Immature natural killer cell (primary cell): ENCODE measurements around the gene RBBP4. TPM values are rescaled to one million over a fixed set of nuclear protein-coding genes. Genes with fewer than 3 reads are reported as not detected.

Experiments
- DNase-seq, 3 donors: peaks; one replicate each; pipeline ENCODE4 v3.0.0; 2022; ENCODE audit warnings: mixed read lengths in 1 of 3
- H3K27ac Mint-ChIP-seq, 6 donors: one replicate each; pipeline ENCODE4 v1.8.0; 2020; ENCODE audit warnings: mixed read lengths in 6 of 6, mild to moderate bottlenecking in 5 of 6, inconsistent platforms in 4 of 6, moderate library complexity in 3 of 6
- H3K27me3 Mint-ChIP-seq, 3 donors: one replicate each; pipeline ENCODE4 v1.8.0; 2020 to 2021; ENCODE audit warnings: low read depth in 3 of 3, mild to moderate bottlenecking in 3 of 3, mixed read lengths in 3 of 3, moderate library complexity in 3 of 3, inconsistent platforms in 1 of 3
- H3K36me3 Mint-ChIP-seq, 3 donors: one replicate each; pipeline ENCODE4 v1.8.0; 2020; ENCODE audit warnings: mixed read lengths in 3 of 3, inconsistent platforms in 2 of 3, mild to moderate bottlenecking in 2 of 3
- H3K4me1 Mint-ChIP-seq, 2 donors: one replicate each; pipeline ENCODE4 v1.8.0; 2020; ENCODE audit warnings: inconsistent platforms in 2 of 2, mild to moderate bottlenecking in 2 of 2, mixed read lengths in 2 of 2, moderate library complexity in 1 of 2
- H3K4me3 Mint-ChIP-seq, 5 donors: one replicate each; pipeline ENCODE4 v1.8.0; 2020; ENCODE audit warnings: mild to moderate bottlenecking in 5 of 5, mixed read lengths in 5 of 5, inconsistent platforms in 3 of 5, moderate library complexity in 3 of 5
- H3K9me3 Mint-ChIP-seq, 6 donors: one replicate each; pipeline ENCODE4 v1.8.0; 2020; ENCODE audit warnings: mild to moderate bottlenecking in 6 of 6, mixed read lengths in 6 of 6, inconsistent platforms in 4 of 6, moderate library complexity in 3 of 6
- polyA plus RNA-seq, 3 donors: library from polyadenylated mRNA; unstranded; fragments of 300-500 nt; fragmentation: Illumina TruSeq; gene quantifications; one replicate each; pipeline ENCODE4 v1.2.3, GENCODE V29; 2021

Gene RBBP4
- 100 to 1,000 TPM; 314 to 568 (median 325) TPM for polyA plus RNA-seq

DNA sequence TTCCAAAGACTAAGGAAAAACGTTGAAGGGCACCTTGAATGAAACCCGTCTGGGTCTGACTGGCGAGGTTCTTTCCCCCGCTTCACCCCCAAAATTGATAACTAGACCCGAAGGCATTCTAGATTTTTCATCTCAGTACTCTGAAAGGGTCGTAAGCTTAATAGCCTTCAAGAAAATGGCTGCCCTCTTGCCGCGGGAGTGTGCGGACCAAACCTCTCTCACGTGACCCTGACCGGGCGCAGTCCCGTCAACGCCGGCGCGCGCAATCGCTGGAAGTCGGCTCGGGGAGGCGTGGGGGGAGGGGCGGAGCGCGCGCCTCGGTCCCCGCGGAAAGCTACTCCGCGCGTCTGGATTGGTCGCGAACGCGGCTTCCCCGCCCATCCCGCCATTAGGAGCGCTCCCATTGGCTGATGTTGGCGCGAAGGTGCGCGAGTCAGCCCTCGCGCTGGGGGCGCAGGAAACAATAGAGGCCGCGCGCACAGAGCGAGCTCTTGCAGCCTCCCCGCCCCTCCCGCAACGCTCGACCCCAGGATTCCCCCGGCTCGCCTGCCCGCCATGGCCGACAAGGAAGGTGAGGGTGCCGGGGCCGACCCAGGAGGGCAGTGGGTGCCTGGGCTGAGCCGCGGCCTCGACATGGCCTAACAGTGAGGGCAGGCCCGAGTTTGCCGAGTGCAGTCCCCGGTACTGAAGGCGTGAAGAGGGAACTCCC, at the start of gene RBBP4:
TSS of gene RBBP4 (plus strand) at position 457 of the 709 bp plus-strand sequence. CDS start at position 556, 99 bp downstream.
- peaks cover 62 to 69% of the 10 kb centered on the region in 2 donors for H3K4me1 Mint-ChIP-seq
- peak within 1 kb of the TSS; percentile 94 to 100 (median 95) for H3K4me3 Mint-ChIP-seq
- no peaks in the 10 kb centered on the region for H3K9me3 Mint-ChIP-seq
- H3K27ac Mint-ChIP-seq: peak within 1 kb of the TSS; percentile 98 to 100 (median 100)
- peaks cover 9 to 20% (median 14%) of the 10 kb centered on the region in 3 donors for H3K27me3 Mint-ChIP-seq
- peaks cover 9 to 12% (median 9%) of the 10 kb centered on the region in 3 donors for H3K36me3 Mint-ChIP-seq
- peak; percentile 99 for DNase-seq

DNA sequence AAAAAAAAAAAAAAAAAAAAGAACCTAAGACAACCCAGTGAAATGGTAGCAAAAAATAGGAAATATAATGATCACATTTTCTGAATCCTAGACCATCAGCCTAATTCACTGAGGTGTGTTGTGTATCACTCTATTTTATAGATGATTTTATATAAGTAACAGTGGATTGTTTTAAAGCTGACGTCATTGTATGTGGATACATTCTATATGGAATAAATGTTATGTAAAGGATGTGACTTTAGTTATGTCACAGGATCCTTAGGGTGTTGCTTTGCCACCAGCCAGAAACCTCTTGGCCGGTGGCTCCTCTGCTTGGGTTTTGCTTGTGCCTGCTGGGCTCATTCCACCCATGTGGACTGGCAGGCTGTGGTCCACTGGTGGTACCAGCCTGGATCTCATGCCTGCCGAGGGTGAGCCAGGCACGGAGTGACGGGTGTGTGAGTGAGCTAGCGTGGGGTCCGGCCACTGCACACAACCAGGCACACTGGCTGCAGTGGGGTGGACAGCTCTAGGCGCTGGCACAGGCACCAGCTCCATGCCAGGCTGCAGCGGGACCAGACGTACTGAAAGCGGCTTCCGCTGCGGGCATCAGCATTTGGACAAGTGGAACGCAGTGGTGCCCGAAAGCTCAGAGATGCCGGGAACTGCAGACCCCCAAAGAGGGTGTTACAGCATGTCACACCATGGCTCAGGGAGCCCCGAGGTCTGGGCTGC, 45.1 kb upstream of the RBBP4 start:
- H3K36me3 Mint-ChIP-seq: no peaks in the 10 kb centered on the region
- no peak overlapping the region for H3K4me3 Mint-ChIP-seq
- no peaks in the 10 kb centered on the region for H3K9me3 Mint-ChIP-seq
- no peaks in the 10 kb centered on the region for H3K4me1 Mint-ChIP-seq
- H3K27me3 Mint-ChIP-seq: no peaks in the 10 kb centered on the region
- DNase-seq: no peak
- H3K27ac Mint-ChIP-seq: no peak overlapping the region

DNA sequence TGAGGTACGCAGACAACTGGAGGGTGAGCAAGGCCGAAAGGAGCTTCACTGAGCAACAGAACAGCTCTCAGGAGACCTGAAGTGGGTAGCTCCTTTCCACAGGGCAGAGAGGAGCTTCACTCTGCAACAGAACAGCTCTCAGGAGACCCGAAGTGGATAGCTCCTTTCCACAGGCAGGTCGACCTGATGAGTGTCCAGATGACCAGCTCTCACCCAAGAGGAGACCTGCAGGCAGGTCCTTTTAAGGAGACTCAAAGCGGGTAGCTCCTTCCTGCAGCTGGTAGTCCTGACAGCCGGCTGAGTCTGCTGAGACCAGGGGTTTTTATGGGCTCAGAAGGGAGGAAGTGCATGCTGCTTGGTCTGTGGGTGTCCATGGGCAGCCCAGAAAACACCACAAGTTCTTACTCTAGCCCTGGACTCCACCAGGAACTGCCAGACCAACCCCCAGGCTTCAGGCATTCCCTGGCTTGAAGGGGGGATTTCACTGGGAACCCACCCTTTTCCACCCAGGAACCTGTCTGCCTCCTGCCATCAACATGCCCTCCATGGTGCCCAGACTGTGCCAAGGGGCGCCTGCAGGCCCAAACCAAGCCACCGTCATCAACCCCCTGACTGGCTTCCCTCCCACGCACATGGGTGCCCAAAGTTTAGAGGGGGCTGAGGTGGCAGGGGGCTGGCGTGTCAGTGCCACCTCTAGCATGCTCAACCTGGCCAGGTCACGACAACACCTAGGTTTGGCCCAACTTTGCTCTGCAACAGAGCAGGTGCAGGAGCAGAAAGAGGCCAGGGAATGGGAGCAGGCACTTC, 44.2 kb upstream of the RBBP4 start:
- Mint-ChIP-seq H3K4me3 (no peak overlapping the region), H3K36me3 (no peaks in the 10 kb centered on the region), H3K27ac (no peak overlapping the region), H3K9me3 (no peaks in the 10 kb centered on the region), H3K4me1 (no peaks in the 10 kb centered on the region), H3K27me3 (no peaks in the 10 kb centered on the region)
- no peak for DNase-seq

DNA sequence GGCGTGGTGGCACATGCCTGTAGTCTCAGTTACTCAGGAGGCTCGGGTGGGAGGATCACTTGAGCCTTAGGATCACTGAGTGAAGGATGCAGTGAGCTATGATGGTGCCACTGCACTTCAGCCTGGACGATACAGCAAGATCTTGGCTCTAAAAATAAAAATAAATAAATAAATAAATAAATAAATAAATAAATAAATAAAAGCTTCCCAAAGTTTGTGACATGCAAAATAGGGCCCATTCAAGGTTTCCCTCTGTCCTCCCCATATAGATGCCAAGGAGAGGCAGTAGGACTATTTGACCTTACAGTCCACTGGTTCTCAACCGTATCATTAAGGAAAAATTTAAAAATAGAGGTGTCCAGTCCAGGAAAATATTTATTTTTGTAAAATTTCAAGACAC, 41.8 kb upstream of the RBBP4 start:
- Mint-ChIP-seq H3K27ac (no peak overlapping the region), H3K4me1 (peaks cover 6 to 12% of the 10 kb centered on the region in 2 donors), H3K36me3 (no peaks in the 10 kb centered on the region), H3K27me3 (no peaks in the 10 kb centered on the region), H3K9me3 (no peaks in the 10 kb centered on the region), H3K4me3 (no peak overlapping the region)
- no peak for DNase-seq

DNA sequence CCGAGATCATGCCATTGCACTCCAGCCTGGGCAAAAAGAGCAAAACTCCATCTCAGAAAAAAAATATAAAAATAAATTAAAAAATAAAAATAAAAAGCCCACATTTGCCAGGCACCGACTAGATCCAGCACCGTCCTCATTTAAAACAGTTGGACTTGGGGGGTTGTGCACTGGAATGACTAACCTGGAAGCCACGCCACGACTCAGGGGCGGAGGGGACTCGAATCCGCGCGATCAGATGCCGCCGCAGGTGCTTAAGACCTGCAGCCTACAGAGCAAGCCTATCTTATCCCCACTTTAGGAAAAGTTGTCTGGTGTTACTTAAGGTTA, 39.2 kb upstream of the RBBP4 start:
- Mint-ChIP-seq H3K9me3 (no peaks in the 10 kb centered on the region), H3K27me3 (no peaks in the 10 kb centered on the region), H3K4me3 (peak overlapping the region; percentile 79 to 91 (median 86)), H3K36me3 (no peaks in the 10 kb centered on the region), H3K4me1 (peaks cover 6 to 12% of the 10 kb centered on the region in 2 donors), H3K27ac (no peak overlapping the region)
- no peak for DNase-seq

DNA sequence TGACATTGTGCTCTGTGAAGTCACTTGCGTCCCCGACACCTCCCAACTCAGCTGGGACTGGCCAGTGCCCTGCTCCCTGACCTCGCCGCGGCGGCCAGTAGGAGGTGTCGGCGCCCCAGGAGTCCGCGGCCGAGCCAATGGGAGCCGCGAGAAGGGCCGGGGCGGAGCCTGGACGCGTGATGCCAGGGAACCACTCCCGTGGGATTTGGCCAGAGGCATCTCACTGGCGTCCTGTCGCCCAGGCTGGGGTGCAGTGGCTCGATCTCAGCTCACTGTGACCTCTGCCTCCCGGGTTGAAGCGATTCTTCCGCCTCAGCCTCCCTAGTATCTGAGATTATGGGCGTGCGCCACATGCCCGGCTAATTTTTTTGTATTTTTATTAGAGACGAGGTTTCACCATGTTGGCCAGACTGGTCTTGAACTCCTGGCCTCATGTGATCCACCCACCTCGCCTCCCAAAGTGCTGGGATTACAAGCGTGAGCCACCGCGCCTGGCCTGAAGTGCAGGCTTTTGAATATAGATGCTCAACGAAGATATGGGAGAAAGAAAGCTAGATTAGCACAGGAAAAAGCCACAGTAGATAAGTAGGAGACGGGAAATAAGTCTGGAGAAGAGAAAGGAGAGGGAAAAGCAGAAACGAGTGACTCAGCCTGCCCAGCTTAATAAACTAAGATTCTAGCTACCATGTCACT, 38.7 kb upstream of the RBBP4 start:
- peak overlapping the region in 4 of 6 donors; percentile 35 to 84 (median 78) for H3K27ac Mint-ChIP-seq
- H3K4me1 Mint-ChIP-seq: peaks cover 6 to 12% of the 10 kb centered on the region in 2 donors
- peak; percentile 63 to 67 (median 66) for DNase-seq
- H3K27me3 Mint-ChIP-seq: no peaks in the 10 kb centered on the region
- peak overlapping the region; percentile 79 to 91 (median 86) for H3K4me3 Mint-ChIP-seq
- no peaks in the 10 kb centered on the region for H3K36me3 Mint-ChIP-seq
- H3K9me3 Mint-ChIP-seq: no peaks in the 10 kb centered on the region

DNA sequence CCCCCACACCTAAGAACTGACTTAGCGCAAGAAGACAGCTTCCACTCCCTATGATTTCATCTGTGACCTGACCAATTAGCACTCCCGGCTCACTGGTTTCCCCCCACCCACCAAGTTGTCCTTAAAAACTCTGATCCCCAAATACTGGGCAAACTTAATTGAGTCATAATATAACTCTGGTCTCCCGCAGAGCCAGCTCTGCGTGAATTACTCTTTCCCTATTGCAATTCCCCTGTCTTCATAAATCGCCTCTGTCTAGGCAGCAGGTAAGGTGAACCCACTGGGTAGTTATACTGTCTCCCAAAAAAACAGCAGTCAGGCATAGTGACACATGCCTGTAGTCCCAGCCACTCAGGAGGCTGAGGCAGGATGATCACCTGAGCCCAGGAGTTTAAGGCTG, 37.5 kb upstream of the RBBP4 start:
- no peak overlapping the region for H3K27ac Mint-ChIP-seq
- peak overlapping the region in 4 of 5 donors; percentile 28 to 55 (median 50) for H3K4me3 Mint-ChIP-seq

DNA sequence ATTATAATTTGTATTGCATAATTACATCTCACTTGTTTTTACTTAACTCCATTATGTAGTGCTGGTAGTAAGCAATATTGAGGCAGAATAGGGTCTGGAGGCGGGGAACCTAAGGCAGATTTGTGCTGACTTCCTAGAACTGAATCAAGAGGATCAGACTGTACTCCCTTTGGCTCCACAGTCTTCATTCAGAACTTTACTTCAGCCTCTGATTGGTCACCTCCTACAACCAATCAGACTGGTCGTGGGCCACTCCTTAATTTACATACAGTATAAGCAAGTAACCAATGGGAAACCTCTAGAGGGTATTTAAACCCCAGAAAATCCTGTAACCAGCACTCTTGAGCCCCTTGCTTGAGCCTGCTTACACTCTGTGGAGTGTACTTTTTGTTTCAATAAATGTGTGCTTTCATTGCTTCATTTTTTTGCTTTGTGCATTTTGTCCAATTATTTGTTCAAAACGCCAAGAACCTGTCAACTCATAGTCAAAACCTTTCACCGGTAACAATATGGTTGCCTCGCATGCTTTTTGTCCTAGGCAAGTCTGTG, 32.3 kb upstream of the RBBP4 start:
- no peak overlapping the region for H3K27ac Mint-ChIP-seq
- no peaks in the 10 kb centered on the region for H3K27me3 Mint-ChIP-seq
- no peaks in the 10 kb centered on the region for H3K9me3 Mint-ChIP-seq
- H3K4me1 Mint-ChIP-seq: peaks cover 17 to 21% of the 10 kb centered on the region in 2 donors
- no peak for DNase-seq
- H3K4me3 Mint-ChIP-seq: no peak overlapping the region
- peaks cover 0 to 10% (median 3%) of the 10 kb centered on the region in 3 donors for H3K36me3 Mint-ChIP-seq

More for the DNA sequence above, 37.5 kb upstream of the RBBP4 start:
- H3K36me3 Mint-ChIP-seq: no peaks in the 10 kb centered on the region
- H3K27me3 Mint-ChIP-seq: no peaks in the 10 kb centered on the region
- peaks cover 6 to 12% of the 10 kb centered on the region in 2 donors for H3K4me1 Mint-ChIP-seq
- DNase-seq: no peak
- H3K9me3 Mint-ChIP-seq: no peaks in the 10 kb centered on the region

DNA sequence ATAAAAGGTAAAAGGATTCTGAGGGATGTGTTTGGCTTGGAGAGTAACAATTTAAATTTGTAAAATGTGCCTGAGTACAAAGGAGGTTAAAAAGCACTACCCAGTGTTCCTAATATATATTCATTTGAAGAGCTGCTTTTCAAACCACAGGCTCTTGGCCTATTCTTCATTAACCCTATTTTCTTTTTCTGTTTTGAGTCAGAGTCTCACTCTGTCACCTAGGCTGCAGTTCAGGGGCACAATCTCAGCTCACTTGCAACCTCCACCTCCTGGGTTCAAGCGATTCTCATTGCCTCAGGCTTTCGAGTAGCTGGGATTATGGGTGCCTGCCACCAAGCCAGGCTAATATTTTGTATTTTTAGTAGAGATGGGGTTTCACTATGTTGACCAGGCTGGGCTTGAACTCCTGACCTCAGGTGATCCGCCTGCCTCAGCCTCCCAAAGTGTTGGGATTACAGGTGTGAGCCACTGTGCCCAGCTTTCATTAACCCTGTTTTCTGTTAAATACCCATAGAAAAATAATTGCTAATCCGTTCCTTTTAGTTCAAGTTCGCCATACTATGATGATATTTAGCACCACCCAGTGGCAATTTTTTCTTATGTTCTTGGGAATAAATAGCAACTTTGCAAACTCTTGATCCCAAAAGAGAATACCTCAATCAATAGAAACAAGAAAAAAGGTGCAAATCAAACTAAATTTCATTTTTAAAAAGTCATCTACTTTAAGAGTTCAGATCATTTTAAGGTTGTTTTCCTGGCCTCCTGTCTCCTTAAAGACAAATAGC, 31.1 kb upstream of the RBBP4 start:
- no peaks in the 10 kb centered on the region for H3K9me3 Mint-ChIP-seq

DNA sequence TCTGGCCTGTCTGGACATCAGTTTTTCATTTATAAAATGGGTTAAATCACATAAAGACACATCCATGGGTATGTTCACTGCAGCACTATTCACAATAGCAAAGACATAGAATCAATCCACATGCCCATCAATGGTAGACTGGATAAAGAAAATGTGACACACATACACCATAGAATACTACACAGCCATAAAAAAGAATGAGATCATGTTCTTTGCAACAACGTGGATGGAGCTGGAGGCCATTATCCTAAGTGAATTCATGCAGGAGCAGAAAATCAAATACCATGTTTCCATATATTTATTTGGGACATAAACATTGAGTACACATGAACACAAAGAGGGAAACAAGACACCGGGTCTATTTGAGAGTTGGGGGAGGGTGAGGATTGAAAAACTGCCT, 28.8 kb upstream of the RBBP4 start:
- Mint-ChIP-seq H3K27me3 (no peaks in the 10 kb centered on the region), H3K27ac (peak overlapping the region in 3 of 6 donors; percentile 12 to 88 (median 13)), H3K36me3 (peaks cover 4 to 13% (median 8%) of the 10 kb centered on the region in 3 donors), H3K9me3 (no peaks in the 10 kb centered on the region), H3K4me1 (peaks cover 32 to 35% of the 10 kb centered on the region in 2 donors), H3K4me3 (no peak overlapping the region)
- DNase-seq: no peak

More for the DNA sequence above, 31.1 kb upstream of the RBBP4 start:
- peak overlapping the region in 1 of 6 donors; percentile 29 for H3K27ac Mint-ChIP-seq
- H3K36me3 Mint-ChIP-seq: peaks cover 4 to 13% (median 8%) of the 10 kb centered on the region in 3 donors
- H3K4me1 Mint-ChIP-seq: peaks cover 23 to 29% of the 10 kb centered on the region in 2 donors
- no peak for DNase-seq
- no peak overlapping the region for H3K4me3 Mint-ChIP-seq
- no peaks in the 10 kb centered on the region for H3K27me3 Mint-ChIP-seq

DNA sequence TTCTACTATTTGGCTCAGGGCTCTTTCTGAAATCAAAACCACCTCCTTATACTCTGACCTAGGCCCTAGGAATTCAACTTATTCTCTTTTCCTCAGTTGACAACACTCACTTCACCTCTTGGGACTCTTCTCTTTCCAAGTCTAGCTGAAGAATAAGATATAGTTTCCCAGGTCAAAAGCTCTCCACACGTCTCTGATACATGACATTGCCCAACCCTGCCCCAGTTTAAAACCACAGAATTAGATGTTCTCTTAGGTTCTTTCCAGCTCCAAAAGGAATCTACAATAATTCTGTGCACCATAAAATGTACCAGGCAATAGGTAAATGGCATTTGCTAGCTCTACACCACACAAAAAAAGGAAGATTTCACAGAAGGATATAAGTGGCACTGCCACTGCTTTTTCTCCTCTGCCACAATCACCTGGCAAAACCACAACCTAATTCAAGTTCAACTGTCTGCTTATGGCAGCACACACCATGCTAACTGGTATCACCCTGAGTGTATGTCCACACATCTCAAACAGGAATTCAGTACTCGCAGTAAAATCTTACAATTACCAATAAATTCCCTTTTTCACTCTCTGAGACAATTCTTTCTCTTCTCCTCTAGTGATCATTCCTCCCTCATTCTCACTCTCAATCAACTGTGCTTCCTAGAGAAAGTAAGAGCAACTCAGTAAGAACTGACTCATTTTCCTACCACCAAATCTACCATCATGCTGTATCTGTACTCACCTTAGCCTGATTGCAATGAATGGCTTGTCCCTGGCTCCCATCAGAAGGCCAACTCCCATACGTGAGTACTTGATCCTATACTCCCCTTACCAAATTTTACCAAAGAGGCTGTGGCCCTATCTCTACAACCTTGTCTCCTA, 28.0 kb upstream of the RBBP4 start:
- peaks cover 40 to 44% of the 10 kb centered on the region in 2 donors for H3K4me1 Mint-ChIP-seq
- peaks cover 4 to 13% (median 8%) of the 10 kb centered on the region in 3 donors for H3K36me3 Mint-ChIP-seq
- peaks cover 0 to 7% (median 6%) of the 10 kb centered on the region in 3 donors for H3K27me3 Mint-ChIP-seq
- peak in 2 of 3 donors; percentile 20 to 21 for DNase-seq
- H3K9me3 Mint-ChIP-seq: no peaks in the 10 kb centered on the region
- H3K4me3 Mint-ChIP-seq: peak overlapping the region in 4 of 5 donors; percentile 23 to 53 (median 44)
- H3K27ac Mint-ChIP-seq: peak overlapping the region; percentile 32 to 88 (median 77)

DNA sequence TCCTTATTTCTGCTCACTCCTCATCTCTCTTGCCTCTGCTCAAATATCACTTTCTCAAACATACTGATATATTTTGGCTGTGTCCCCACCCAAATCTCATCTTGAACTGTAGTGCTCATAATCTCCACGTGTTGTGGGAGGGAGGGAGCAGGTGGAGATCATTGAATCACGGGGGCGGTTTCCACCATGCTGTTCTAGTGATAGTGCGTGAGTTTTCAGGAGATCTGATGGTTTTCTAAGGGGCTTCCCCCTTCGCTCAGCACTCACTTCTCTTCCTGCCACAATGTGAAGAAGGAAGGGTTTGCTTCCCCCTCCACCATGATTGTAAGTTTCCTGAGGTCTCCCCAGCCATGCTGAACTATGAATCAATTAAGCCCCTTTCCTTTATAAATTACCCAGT, 27.2 kb upstream of the RBBP4 start:
- H3K4me1 Mint-ChIP-seq: peaks cover 44 to 47% of the 10 kb centered on the region in 2 donors
- H3K4me3 Mint-ChIP-seq: peak overlapping the region; percentile 8 to 53 (median 43)
- H3K27ac Mint-ChIP-seq: peak overlapping the region; percentile 32 to 88 (median 77)
- peaks cover 4 to 13% (median 8%) of the 10 kb centered on the region in 3 donors for H3K36me3 Mint-ChIP-seq
- DNase-seq: no peak
- H3K27me3 Mint-ChIP-seq: peaks cover 0 to 7% (median 6%) of the 10 kb centered on the region in 3 donors
- no peaks in the 10 kb centered on the region for H3K9me3 Mint-ChIP-seq
